HG02884 (cell line): ENCODE measurements around the gene PPM1E.
"Not testable (repeated sequence)": the region's sequence is repeated elsewhere in the genome, so short reads cannot be mapped to it uniquely, and the experiment has no call there.

ENCODE experiments used
- ATAC-seq: cut with Tn5 transposase; IDR thresholded peaks from one replicate; pipeline ENCODE4 v1.9.1; 2021; ENCODE audit warnings: mild to moderate bottlenecking, moderate library complexity; ENCODE audit not compliant: unreplicated experiment

PPM1E gene

DNA sequence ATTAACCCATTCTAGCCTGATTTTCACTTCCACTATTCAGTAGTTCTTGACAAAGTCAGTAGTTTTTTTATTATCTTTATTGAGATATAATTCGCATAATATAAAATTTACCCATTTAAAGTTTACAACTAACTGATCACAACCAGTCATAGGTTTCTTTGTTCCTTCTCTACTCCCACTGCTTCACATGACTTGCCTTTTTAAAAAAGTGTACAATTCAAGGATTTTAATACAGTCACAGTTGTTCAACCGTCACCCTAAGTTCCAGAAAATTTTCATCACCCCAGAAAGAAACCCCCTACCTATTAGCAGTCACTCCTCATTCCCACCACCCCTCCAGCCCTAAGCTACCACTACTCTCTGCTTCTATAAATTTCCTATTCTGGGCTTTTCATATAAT lies 188.5 kb downstream of the PPM1E start:
- ATAC-seq, result no peak

DNA sequence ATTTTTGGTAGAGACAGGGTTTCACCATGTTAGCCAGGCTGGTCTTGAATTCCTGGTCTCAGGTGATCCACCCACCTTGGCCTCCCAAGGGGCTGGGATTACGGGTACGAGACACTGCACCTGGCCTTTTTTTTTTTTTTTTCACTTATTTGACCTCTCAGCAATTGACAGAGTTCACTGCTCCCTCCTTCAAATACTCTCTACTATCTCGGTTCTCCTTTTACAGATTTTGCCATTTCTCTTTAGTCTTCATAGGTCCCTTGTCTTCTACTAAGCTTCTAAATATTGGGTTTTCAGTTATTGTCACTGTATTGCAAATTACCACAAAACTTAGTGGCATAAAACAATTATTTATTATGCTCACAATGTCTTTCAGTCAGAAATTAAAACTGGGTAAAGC lies 191.8 kb downstream of the PPM1E start:
- ATAC-seq, result no peak

DNA sequence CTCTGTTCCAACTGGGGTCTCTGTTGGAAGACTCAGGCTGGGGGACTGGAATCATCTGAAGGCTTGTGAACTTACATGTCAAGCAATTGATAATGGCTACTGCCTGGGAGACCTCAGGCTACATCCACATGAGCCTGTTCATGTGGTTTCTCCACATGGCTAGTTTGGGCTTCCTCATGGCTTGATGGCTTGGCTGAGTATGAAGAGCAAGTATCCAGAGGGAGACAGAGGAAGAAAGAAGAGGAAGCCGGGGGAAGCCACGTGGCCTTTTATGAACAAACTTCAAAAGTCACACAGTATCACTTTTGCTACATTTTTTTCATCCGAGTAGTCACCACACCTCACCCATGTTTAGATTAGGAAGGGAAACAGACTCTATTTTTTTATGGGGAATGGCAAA lies 192.2 kb downstream of the PPM1E start:
- no peak for ATAC-seq

DNA sequence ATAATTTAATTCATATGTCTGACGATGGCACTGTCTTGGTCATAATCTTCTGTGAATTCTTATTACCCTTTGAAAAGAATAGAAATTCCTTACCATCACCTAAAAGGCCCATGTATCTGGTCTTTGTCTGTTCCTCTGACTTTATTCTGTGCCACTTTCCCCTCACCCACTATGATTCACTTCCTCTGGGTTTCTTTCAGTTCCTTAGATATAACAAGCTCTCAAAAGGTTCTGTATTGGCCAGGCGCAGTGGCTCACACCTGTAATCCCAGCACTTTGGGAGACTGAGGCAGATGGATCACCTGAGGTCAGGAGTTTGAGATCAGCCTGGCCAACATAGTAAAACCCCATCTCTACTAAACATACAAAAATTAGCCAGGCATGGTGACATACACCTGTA lies 198.7 kb downstream of the PPM1E start:
- ATAC-seq, result not testable (repeated sequence)

DNA sequence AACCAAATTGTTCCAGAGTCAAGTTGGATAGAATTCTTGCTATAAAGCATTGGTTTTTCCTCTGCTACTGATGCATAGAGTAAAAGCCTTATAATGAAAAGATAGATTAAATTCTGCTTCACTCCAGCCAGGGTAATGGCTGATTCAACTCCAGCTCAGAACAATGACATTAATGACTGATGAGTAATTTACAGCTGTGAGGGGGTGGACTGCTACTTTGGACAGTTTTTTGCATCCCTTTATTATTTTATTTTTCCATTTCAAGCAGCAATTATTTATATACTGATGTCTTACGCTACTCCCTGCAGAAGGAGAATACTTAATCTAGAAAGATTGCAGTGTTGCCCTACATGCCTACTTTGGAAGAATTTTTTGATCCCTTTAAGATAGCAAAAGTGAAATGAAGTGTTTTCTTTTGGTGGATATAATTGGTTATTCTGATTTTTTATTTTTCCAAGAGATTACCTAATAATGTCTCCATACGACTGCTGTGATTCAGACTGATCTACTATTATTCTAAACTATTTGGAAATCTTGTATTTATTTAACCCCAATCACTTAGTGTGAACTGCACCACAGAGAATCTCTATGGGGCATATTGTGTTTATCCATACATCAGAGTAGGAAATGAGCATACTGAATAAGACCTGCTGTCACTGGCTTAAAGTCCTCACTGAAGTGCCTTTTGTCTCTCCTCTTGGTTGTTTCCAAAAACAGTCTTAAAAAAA lies 201.5 kb downstream of the PPM1E start:
- ATAC-seq, result no peak

DNA sequence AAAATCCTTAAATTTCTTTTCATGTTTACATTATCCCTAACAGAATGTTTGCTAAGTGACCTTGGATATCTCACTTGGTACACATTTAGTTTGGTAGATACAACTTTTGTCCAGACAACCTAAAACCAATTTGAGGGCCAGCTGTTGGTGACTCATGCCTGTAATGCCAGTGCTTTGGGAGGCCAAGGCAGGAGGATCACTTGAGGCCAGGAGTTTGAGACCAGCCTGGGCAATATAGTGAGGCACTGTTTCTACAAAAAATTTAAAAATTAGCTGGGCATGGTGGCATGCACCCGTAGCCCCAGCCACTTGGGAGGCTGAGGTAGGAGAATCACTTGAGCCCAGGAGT lies 202.0 kb downstream of the PPM1E start:
- not testable (repeated sequence) for ATAC-seq

DNA sequence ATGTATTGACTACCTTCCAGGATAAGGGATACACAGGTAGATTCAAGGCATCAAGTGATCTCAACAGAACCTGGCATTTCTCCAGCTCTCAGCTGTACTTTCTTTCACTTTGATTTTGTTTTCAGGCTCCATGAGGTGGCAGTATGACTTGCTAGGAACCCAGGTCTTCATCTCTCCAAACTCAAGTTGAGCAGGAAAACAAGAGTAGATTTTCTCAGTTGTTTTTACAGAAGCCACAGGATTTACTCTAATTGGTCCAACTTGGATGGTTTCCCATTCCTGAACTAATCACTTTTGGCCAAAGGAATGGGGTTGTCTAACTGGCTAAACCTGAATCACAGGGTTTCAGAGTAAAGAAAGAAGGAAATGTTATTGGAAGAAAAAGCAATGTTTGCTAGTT lies 204.4 kb downstream of the PPM1E start:
- no peak for ATAC-seq

DNA sequence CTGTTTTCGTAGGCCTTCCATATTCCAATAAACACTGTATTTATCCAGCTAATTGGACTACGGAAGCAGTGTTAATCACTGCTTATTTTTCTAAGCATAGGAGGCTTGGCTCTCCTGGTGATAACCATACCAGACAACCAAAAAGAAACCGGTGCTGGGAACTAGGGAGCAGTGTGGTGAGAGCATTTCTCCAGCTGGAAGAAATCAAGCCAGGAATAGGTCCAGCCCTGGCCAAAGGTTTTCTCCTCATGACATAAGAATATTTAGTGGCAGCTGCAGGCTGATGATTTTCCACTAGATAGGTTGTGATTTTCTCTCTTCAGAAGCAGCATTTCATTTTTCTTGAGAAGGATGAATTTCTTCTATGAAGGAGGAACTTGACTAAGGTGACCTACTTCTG lies 209.6 kb downstream of the PPM1E start:
- ATAC-seq, result no peak

DNA sequence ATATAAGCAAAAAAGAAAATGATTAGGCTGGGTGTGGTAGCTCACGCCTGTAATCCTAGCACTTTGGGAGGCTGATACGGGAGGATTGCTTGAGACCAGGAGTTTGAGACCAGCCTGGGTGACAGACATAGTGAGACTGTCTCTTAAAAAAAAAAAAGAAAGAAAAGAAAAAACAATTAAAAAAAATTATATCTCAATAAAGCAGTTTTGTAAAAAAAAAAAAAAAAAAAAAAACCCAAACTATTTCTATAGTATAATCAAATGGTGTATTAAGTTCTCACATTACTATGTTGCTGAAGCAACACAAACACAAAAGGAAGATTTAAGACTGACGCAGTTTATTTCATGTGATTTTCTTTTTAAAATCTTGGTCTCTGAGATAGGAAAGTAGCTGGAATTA lies 210.6 kb downstream of the PPM1E start:
- ATAC-seq, result no peak

DNA sequence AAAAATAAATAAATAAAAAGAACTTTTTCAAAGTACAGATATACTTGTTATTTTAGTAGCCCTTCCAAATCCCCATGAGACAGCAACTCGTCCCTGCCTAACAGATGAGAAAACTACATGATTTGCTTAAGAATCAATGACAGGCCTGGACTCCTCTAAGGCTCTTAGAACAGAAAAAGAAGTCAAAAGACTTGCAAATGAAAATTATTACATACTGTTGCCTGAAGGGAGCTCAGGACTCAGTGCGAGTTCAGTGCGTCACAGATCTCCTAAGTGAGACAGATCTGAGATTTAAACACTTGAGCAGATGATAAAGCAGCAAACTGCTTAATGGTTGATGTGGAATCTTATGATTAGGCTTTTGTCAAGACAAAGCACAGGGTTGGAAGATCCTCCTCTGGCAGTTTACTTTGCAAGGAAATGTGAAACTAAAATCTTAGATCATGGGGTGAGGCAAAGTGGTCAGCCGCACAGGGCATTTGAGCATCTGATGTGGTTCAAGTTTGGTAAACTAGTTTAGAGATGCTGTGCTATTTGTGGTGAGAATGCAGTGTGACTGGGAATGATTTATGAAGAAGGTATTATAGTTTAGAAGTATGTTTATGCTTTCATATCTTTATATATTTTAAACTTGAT lies 212.9 kb downstream of the PPM1E start:
- no peak for ATAC-seq

DNA sequence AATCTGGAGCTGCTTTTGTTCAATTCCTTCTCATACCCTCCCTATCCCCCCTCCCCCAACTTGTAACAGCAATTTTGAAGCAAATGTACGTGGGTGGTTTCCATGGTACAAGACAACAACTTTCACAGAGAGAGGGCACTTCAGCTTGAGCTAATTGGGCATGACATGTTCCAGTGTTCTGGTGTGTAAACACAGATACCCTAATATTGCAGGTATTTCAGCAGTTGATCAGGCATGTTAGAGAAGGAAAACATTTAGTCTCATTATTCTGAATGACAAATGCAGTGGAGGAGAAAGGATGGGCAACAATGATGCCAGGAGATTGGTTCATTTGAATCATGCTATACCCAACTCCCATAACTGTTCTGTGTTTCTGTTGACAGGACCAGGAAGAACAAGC lies 213.5 kb downstream of the PPM1E start:
- no peak for ATAC-seq

DNA sequence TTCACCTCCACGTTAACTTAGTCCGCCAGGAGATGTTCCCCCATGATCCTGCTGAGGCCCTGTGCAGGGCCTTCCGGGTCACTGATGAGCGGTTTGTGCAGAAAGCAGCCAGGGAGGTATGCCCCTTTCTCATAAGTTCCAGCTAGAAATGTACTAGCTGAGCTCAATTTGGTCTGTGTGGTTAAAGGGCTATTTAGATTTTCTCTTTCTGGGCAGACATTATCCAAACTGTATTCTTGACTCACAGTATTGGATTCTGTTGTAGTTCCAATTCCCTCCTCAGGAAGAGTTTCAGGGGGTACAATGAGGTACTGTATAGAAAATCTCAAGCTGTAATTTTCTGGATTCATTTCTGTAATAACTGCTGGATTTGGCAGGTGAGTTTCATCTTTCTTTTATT lies 214.0 kb downstream of the PPM1E start:
- no peak for ATAC-seq

DNA sequence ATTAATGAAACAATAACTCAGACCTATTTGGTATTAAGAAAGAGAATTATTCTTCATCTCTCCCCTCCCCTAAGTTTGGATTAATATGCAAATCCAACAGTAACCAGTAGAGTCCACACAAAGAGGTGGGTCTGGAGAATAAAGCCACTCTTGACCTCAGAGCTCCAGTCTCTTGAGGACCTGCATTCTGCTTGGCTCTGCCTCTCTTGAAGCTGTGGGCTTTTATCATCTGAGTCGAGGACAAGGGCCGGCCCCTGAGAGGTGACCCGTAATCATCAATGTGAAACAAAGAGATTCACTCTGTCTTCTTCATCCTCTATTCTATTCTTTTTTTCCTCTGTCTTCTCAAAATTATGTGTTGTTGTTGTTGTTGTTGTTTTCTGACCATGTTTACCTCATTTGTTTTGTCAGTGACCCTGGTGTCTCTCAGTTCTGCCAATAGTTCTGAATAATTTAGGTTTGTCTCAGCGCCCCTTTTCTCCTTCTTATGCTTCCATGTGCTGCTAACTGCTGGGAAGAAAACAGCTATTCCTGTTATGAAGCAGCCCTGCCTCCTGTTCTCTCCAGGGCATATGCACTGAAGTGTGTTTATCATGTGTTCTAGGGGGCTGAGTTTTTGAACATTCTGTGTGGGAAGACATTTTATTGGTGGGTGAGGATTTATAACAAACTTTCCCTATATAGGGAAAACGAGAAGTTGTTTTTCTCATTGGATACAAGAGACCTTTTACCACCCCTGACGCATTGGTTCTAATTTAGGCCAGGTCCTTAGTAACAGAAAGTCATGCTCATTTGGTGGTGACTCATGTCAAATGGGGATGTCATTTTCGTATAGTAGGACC lies 215.2 kb downstream of the PPM1E start:
- ATAC-seq, result no peak

DNA sequence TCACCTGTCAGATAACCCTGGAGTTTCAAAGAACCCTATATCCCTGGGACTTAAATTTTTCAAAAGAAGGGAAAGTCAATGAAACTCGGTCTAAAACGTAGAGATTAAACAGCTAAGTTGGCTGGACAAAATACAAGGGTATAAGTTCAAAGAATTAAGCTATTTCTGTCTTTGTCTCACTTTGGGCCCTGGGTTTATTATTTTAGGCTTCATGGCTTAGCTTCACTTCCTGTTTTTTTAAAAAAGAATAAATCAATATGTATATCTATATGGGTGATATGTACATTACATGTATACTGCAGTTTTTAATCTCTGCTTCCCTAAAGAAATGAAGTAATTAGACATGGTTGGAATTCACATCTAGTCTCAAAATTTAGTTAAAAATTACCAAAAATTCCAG lies 218.7 kb downstream of the PPM1E start:
- no peak for ATAC-seq

DNA sequence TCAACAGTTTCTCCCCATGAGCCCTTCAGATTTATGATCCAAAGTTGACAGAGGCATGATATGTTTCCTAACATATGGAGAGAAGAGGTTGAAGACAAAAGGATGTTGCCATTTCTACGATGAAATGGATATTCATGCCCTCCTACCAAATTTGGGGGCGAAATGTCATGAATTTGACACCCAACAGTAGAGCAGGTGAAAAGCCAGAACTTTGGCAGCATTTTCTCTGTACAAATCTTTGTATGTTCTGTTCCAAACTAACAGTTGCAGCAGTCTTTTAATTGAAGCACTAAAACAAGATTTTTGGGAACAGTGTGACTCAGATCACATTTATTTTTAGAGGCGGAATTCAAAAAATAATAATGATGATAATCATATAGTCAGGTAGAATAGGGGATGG lies 220.9 kb downstream of the PPM1E start:
- ATAC-seq, result no peak

DNA sequence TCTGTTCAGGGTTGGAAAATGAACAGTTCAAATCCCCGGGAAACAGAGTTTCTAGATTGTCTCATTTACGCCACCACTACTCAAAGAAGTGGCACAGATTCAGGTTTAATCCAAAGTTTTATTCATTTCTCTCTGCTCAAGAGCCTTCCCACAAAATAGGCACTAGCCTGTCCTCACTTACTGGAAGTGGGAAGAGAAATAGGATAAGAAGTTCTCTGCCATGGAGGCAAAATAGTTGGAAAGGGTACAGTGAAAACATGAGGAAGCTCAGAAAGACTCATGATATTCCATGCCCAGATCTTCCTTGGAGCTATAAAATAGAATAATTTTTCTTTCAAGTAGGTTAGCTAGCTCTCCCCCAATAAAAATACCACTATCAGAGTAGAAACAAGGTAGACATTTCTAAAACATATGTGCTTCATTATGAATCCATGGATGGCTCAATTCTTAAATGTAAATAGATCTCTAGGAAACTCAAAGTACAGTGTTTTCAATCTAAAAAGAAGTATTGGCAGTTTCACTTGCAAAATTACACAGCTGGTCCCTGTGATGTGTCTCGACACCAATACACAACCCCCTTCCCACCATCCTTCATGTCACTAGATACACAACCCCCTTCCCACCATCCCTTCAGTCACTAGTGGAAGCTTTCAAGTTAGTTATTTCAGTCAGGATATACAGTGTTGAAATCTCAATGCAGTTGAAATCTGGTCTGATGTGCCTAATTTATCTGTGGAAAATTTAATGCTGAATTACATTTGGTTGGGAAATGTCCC lies 225.2 kb downstream of the PPM1E start:
- ATAC-seq, result no peak

DNA sequence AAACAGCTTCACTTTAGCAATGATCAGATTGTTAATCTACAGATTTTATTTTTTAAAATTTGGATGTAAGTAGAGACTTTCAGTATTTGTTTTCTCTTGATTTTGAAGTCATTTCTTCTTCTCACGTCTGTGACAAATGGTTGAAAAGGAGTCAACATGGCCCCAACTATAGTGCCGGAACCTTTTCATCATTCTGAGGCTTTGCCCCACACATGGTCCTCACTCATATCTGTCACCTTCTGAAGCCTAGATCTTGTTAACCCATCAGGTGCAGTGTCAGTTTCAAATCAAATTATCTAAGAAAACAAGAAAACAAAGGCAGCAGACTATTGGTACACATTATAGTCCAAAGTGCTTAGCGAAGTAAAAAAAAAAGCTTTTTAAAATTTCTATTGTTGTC lies 227.0 kb downstream of the PPM1E start:
- ATAC-seq, result no peak

DNA sequence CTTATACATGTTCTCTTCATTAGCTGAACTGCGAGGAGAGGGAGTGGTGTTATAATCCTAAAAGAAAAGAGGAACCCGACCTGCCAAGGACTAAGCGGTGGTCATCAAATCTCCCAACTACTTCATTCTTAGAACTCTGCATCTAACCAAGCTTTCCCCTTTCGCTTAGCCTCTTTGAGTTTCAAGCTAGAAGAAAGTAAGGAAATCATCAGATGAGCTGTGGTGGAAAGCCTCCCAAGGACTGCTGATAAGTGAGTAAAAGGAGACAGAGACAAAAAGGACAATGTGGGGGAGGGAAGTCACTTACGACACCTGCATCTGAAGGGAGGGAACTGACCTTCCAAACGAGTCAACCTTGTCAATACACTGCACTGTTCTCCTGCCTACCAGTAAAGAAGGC lies 229.7 kb downstream of the PPM1E start:
- ATAC-seq, result no peak

DNA sequence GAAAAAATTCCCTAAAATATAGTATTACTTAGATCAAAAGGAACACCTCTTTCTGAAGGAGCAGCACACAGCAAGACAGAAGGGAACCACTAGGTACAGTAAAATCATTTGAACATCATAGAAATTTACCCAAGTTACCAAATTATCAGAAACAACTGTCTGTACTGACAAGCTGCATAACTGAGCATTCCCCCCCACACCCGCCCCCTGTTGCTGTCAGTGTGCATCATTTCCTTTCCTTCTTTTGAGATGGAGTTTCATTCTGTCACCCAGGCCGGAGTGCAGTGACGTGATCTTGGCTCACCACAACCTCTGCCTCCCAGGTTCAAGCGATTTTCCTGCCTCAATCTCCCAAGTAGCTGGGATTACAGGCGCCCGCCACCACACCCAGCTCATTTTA lies 230.3 kb downstream of the PPM1E start:
- no peak for ATAC-seq

DNA sequence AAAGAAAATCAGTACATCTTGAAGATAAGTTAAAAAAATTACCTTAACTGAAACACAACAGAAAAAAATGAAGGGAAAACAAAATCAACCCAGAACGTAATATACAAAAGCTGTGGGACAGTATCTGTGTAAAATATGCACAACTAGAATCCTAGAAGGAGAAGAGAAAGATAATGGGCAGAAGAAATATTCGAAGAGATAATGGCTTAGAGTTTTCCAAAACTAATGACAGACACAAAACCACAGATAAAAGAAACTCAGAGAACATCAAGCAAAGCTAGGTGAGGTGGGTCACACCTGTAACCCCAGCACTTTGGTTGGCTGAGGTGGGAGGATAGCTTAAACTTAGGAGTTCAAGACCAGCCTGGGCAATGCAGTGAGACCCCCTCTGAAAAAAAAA lies 234.0 kb downstream of the PPM1E start:
- ATAC-seq, result no peak

DNA sequence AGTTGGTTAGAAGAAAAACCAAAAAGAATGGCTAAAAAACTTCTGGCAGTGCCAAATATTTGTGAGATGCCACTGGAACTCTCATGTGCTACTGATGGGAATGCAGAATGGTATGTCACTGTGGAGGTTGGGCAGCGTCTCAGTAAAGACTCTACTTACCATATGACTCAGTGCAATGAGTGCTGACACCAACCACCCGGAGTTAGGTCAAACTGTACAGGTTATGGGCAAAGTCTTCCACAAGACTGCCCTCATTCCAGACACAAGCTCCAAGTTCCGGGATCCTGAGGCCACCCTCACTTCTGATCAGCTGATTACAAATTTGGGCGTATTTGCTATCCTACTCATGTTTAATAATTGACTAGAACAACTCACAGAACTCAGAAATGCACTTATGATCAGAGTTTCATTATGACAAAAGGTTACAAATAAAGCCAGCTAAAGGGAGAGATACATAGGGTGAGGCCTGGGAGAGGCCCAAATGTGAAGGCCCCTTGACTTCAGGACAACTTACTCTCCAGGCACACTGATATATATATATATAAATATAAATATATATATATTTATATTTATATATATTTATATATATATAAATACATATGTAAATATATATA lies 236.2 kb downstream of the PPM1E start:
- no peak for ATAC-seq
